ENCODE results near the gene MLYCD.

GRCh38 chr16:83932955-83933673 is 34.2 kb downstream of the MLYCD start:
- TF ChIP-seq POLR2A (IDR thresholded peaks at IDR 0.05; ENCODE audit: low read length) (no peak), GATA1 (IDR thresholded peaks at IDR 0.05; ENCODE audit: low read depth, low read length) (no peak)

Data from erythroblast (primary cell).